Activated effector memory CD4-positive, alpha-beta T cell treated with anti-CD3 and anti-CD28 coated beads, Interleukin-2, amount 50 U/mL, for 16 hours (primary cell): ENCODE results near the gene MUTYH.
"Not testable (repeated sequence)": the region's sequence is repeated elsewhere in the genome, so short reads cannot be mapped to it uniquely, and the experiment has no call there.

Experiments
- DNase-seq: peaks from one replicate; pipeline ENCODE4 v3.0.0-alpha.2; 2020

The MUTYH gene

GRCh38 chr1:45339789-45340558 is at the start of gene MUTYH, which contains the start of gene TOE1:
Gene MUTYH (minus strand): TSS chr1:45340440. CDS start chr1:45334505, 5,935 bp downstream.
Gene TOE1 (plus strand): TSS chr1:45340170. CDS start chr1:45340253, 83 bp downstream.
- DNase-seq, result peak; percentile 97

GRCh38 chr1:45386219-45386618 is 46.0 kb upstream of the MUTYH start:
- DNase-seq, result no peak

GRCh38 chr1:45385302-45385701 is 45.1 kb upstream of the MUTYH start:
- no peak for DNase-seq

GRCh38 chr1:45384213-45384612 is 44.0 kb upstream of the MUTYH start:
- not testable (repeated sequence) for DNase-seq

GRCh38 chr1:45383191-45383590 is 43.0 kb upstream of the MUTYH start:
- no peak for DNase-seq

- no peak for DNase-seq
Measured at GRCh38 chr1:45381243-45381642, 41.0 kb upstream of the MUTYH start.

- DNase-seq, result no peak
Measured at GRCh38 chr1:45380730-45381129, 40.5 kb upstream of the MUTYH start.

GRCh38 chr1:45380125-45380524 is 39.9 kb upstream of the MUTYH start:
- no peak for DNase-seq

GRCh38 chr1:45379524-45379923 is 39.3 kb upstream of the MUTYH start:
- DNase-seq, result no peak

- DNase-seq, result no peak
Measured at GRCh38 chr1:45378184-45378583, 37.9 kb upstream of the MUTYH start.

GRCh38 chr1:45375104-45376090 is 35.2 kb upstream of the MUTYH start:
- DNase-seq, result no peak

GRCh38 chr1:45373573-45373972 is 33.3 kb upstream of the MUTYH start:
- no peak for DNase-seq

- DNase-seq, result no peak
Measured at GRCh38 chr1:45370575-45370974, 30.3 kb upstream of the MUTYH start.

GRCh38 chr1:45365051-45365450 is 24.8 kb upstream of the MUTYH start:
- DNase-seq, result no peak

- DNase-seq, result no peak
Measured at GRCh38 chr1:45364294-45364693, 24.1 kb upstream of the MUTYH start.

- not testable (repeated sequence) for DNase-seq
Measured at GRCh38 chr1:45360981-45361380, 20.7 kb upstream of the MUTYH start.

- peak; percentile 77 for DNase-seq
Measured at GRCh38 chr1:45359882-45360513, 19.8 kb upstream of the MUTYH start.

GRCh38 chr1:45356186-45356585 is 15.9 kb upstream of the MUTYH start:
- no peak for DNase-seq

GRCh38 chr1:45355683-45356082 is 15.4 kb upstream of the MUTYH start:
- DNase-seq, result no peak

GRCh38 chr1:45354838-45355237 is 14.6 kb upstream of the MUTYH start:
- DNase-seq, result no peak

GRCh38 chr1:45353685-45354084 is 13.4 kb upstream of the MUTYH start:
- no peak for DNase-seq

- no peak for DNase-seq
Measured at GRCh38 chr1:45351508-45351907, 11.3 kb upstream of the MUTYH start.
